NK-92 (cell line): Measurements from ENCODE around the gene GLS.
"Not testable (repeated sequence)": the region's sequence is repeated elsewhere in the genome, so short reads cannot be mapped to it uniquely, and the experiment has no call there.

Source experiments
- DNase-seq: peaks from one replicate; lab custom pipeline; 2025; ENCODE audit not compliant: unreplicated experiment; lab: John Stamatoyannopoulos, UW

The GLS gene

GRCh38 chr2:190882856-190883582, 2.4 kb downstream of the GLS start:
- DNase-seq = no peak

DNA sequence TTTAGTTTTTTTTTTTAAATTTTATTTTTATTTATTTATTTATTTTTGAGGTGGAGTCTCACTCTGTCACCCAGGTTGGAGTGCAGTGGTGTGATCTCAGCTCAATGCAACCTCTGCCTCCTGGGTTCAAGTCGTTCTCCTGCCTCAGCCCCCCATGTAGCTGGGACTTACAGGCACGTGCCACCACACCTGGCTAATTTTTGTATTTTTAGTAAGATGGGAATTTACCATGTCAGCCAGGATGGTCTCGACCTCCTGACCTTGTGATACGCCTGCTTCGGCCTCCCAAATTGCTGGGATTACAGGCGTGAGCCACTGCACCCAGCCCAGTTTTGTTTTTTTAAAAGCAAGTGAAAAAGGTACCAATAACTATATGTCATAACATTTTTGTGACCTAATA, 5.2 kb downstream of the GLS start:
- not testable (repeated sequence) for DNase-seq

- DNase-seq = no peak
Measured at GRCh38 chr2:190887089-190887488, 6.5 kb downstream of the GLS start.

DNA sequence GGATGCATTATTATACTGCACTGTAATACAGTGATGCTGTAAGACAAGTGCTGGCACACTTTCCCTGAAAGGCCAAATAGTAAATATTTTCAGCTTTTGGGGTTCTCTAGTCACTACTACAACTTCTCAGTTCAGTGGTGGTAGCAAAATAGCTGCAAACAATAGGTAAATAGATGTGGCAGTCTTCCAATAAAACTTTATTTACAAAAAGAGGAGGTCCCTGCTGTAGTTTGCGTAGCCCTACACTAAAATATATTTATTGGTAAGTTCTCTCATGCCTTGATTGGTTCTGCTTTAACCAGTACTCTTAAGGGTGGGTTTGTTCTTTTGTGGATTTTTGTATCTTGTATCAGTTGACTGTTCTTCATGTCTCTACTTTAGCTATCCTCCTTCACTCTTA, 7.8 kb downstream of the GLS start:
- DNase-seq = no peak

DNA sequence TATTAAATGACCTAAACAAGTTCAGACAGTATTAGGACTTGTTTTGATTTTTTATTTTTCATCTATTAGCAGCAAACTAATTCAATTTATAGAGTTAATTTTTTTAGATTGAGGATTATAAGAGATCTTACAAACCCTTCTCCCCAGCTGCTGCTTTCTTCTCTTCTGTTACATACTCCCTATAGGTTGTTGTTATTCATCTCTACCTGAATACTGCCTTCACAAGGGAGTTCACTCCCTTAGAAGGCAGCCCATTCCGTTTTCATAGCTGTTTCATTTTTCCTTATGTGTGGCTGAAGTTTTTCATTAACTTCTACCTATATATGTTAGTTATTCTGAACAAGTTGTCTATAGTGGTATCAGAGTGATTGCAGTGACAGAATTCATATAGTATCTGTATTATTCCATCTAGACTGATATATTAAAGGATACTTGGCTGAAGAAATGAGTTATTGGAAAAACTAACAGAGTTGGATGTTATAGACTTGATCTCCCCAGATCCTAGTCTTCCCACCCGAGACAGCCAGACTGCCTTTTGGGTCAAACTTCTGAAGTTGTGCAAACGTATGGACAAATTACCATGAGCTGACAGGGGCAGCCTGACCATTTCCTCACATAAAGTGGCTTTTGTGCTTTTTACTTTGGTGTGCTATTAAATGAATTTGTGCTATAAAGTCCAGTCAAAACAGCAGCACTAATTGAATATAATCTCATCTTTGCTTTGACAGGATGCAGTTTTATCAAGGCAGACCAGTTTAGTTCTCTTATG, 8.7 kb downstream of the GLS start:
- no peak for DNase-seq

DNA sequence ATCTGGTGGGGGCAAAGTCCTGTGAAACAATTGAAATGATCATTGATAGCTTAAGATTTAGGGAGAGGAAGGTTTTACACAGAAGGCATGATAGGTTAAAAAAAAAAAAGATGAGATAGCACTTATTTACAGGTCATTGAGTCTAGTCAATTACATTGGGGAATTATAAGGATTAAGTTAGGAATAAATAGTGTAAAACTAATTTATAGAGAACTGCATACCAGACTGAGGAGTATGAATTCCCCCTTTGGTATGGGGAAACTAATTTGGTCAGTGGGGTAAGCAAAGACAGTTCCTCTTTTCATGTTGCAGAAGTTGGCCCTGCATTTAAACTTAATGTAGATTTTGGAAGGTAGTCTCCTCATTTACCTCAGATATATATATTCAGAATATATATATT, 10.8 kb downstream of the GLS start:
- no peak for DNase-seq

GRCh38 chr2:190891889-190892288, 11.3 kb downstream of the GLS start:
- no peak for DNase-seq

GRCh38 chr2:190893157-190893556, 12.5 kb downstream of the GLS start:
- no peak for DNase-seq

DNA sequence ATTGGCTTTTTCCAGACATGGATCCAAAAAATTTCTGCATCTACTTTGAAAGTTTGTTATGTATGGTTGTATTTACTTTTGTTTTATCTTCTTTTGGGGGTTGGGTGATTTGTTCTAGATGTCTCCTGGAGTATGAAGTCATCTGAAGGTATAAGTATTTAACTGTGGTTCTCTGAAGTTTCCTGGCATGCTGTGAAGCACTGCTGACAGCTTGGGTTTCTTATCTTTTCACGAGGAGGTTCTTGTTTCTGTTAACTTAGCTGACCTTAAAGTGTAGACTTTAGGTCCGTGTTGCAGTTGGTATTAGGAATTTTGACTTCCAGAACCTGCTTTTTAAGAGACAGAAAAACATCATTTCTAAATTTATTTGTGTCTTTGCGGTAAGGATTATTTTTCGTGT, 15.9 kb downstream of the GLS start:
- no peak for DNase-seq

DNA sequence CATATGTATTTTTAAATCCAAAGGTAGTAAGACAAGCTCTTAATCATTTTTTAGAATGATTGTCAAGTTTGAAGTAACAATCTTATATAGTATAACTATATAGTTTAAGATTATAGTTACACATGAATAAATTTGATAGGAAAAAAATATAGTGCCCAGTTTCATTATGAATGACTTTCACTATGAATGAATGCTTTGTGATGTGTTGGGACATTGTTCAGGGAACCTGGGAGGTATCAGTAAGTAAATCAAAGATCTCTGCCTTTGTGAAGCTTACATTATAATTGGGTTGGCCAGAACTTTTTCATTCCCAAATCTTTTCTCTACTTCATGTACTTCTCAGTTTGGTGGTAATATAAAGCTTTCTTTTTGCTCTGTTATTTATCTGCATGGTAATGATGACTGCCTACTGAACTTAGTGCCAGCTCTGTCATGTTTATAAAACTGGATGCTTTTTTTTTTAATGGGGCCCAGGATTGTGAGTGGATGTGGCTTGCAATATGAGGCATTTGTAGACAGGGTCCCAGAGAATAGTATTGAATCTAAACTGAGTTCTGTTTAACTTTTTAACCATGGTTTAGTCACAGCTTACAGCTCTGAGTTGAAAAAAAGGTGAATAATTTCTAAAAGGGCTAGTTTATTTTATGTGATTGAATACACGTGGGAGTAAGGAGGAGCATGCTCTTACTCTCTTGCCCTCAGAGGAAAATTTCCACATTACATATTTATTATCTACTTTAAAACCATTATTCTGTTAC, 23.3 kb downstream of the GLS start:
- no peak for DNase-seq

GRCh38 chr2:190904640-190905261, 24.1 kb downstream of the GLS start:
- DNase-seq = no peak

DNA sequence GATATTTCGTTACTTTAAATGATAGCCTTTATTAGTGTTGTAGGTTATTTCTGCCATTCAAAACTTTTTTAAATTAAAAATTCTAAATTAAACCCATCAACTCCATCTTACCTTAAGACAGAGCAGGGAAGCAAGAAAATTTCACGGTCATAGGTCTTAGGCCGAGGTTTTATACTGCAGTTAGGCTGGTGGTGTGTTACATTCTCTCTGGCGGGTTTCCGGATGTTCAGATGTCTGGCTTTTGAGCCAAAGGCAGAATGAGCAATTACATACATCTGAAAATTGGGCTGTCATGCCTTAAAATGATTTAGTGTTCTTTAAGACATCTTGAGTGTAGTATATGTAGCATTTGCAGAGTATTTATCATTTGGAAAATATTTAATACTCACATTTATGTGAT, 27.9 kb downstream of the GLS start:
- no peak for DNase-seq

DNA sequence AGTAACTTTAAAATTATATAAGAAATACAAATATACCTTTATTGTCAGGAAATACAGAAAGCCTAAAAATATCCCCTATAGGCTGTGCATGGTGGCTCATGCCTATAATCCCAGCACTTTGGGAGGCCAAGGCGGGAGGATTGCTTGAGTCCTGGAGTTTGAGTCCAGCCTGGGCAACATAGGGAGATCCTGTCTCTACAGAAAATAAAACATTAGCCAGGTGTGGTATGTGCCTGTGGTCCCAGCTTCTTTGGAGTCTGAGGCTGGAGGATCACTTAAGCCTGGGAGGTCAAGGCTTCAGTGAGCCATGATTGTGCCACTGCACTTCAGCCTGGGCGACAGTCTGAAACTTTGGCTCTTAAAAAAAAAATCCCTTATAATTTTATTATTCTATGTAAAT, 29.1 kb downstream of the GLS start:
- DNase-seq = no peak

DNA sequence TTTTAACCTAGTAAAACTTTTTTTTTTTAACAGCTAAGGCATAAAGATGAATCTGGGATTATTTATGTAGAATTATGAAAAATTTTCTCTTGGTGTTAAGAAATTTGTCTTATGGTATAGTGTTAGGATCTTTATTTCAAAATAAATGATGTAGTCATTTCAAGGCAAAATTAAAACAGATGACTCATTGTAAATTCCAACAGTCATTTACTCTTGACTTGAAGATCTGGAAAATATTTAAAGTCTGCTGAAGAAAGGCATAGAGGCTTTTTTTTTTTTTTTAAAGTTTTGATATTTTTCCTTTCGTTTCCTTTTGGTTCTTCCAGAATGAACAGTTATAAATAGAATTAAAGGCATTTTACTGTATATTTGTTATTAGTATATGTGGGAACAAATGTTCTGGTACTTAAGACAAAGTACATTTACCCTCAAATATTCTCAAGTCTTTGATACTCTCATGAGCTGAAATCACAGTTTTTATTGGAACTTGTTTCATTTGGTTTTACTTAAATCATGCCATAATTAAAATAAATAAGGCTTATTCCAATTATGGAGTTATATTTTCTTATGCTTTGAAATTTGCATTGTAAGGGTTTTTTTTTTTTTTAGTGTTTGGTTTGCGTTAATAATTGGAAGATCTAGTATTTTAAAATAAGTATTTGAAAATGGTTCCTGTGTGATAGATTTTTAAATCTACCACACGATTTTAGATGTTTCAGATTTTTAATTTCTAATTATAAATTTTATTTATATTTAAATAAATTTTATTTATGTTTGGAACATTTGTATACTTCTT, 29.9 kb downstream of the GLS start:
- no peak for DNase-seq

GRCh38 chr2:190911813-190912212, 31.2 kb downstream of the GLS start:
- no peak for DNase-seq

GRCh38 chr2:190912726-190913125, 32.1 kb downstream of the GLS start:
- DNase-seq = no peak

- DNase-seq = no peak
Measured at GRCh38 chr2:190913725-190914124, 33.1 kb downstream of the GLS start.

GRCh38 chr2:190916829-190917228, 36.2 kb downstream of the GLS start:
- DNase-seq = no peak

DNA sequence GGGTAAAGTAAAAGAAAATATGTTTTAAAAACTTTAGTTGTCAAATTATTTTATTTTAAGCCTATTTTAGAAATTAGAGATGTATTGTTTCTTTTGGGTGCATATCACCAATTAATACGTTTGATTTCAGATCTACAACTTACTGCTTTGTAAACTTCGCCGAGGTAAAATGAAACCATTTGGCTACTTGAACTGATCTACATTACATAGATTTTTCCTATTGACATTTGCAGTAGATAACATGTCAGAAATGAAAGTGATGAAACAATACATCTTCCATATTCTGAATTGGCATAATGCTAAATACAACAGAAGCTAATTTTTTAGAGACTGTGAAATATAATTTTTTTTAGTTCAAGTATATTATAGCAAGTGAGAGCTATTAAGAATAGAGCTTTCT, 39.5 kb downstream of the GLS start:
- DNase-seq = no peak

- no peak for DNase-seq
Measured at GRCh38 chr2:190922376-190922775, 41.8 kb downstream of the GLS start.

GRCh38 chr2:190927301-190927700, 46.7 kb downstream of the GLS start:
- no peak for DNase-seq
